ENCODE results near the gene PIEZO1. TPM values are rescaled to one million over a fixed set of nuclear protein-coding genes. Genes with fewer than 3 reads are reported as not detected.

The PIEZO1 gene
- total and polyA plus RNA-seq, 9 of the 15 experiments (the other 6 are each of a cell fraction or from before 2014, with no cell fraction given), result 3.6 to 432 (median 131) TPM

DNA sequence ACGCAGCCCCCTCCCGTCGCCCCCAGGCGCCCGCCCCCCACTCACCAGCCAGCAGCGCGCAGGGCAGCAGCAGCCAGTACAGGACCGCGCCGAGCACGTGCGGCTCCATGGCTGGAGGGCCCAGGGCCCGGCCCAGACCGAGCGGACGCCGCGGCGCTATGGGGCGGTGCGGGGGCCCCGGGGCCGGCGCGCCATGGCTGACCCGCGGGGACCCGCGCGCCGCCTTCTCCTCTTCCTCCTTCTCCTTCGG lies 239 bp downstream of the PIEZO1 start (continued):
- TF ChIP-seq, protein P1, sequence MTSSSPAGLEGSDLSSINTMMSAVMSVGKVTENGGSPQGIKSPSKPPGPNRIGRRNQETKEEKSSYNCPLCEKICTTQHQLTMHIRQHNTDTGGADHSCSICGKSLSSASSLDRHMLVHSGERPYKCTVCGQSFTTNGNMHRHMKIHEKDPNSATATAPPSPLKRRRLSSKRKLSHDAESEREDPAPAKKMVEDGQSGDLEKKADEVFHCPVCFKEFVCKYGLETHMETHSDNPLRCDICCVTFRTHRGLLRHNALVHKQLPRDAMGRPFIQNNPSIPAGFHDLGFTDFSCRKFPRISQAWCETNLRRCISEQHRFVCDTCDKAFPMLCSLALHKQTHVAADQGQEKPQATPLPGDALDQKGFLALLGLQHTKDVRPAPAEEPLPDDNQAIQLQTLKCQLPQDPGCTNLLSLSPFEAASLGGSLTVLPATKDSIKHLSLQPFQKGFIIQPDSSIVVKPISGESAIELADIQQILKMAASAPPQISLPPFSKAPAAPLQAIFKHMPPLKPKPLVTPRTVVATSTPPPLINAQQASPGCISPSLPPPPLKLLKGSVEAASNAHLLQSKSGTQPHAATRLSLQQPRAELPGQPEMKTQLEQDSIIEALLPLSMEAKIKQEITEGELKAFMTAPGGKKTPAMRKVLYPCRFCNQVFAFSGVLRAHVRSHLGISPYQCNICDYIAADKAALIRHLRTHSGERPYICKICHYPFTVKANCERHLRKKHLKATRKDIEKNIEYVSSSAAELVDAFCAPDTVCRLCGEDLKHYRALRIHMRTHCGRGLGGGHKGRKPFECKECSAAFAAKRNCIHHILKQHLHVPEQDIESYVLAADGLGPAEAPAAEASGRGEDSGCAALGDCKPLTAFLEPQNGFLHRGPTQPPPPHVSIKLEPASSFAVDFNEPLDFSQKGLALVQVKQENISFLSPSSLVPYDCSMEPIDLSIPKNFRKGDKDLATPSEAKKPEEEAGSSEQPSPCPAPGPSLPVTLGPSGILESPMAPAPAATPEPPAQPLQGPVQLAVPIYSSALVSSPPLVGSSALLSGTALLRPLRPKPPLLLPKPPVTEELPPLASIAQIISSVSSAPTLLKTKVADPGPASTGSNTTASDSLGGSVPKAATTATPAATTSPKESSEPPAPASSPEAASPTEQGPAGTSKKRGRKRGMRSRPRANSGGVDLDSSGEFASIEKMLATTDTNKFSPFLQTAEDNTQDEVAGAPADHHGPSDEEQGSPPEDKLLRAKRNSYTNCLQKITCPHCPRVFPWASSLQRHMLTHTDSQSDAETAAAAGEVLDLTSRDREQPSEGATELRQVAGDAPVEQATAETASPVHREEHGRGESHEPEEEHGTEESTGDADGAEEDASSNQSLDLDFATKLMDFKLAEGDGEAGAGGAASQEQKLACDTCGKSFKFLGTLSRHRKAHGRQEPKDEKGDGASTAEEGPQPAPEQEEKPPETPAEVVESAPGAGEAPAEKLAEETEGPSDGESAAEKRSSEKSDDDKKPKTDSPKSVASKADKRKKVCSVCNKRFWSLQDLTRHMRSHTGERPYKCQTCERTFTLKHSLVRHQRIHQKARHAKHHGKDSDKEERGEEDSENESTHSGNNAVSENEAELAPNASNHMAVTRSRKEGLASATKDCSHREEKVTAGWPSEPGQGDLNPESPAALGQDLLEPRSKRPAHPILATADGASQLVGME (CRISPR knock-in tag; IDR thresholded peaks at IDR 0.05), result 0 out of 2 replicates have a peak, but pooled peaks have one; percentile 8
- TF ChIP-seq BHLHE40 (IDR thresholded peaks at IDR 0.05; ENCODE audit: low read length), result peak; percentile 74
- TF ChIP-seq, protein P2, sequence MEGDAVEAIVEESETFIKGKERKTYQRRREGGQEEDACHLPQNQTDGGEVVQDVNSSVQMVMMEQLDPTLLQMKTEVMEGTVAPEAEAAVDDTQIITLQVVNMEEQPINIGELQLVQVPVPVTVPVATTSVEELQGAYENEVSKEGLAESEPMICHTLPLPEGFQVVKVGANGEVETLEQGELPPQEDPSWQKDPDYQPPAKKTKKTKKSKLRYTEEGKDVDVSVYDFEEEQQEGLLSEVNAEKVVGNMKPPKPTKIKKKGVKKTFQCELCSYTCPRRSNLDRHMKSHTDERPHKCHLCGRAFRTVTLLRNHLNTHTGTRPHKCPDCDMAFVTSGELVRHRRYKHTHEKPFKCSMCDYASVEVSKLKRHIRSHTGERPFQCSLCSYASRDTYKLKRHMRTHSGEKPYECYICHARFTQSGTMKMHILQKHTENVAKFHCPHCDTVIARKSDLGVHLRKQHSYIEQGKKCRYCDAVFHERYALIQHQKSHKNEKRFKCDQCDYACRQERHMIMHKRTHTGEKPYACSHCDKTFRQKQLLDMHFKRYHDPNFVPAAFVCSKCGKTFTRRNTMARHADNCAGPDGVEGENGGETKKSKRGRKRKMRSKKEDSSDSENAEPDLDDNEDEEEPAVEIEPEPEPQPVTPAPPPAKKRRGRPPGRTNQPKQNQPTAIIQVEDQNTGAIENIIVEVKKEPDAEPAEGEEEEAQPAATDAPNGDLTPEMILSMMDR (IDR thresholded peaks at IDR 0.05 in 2 of 3, conservative IDR thresholded peaks at IDR 0.05 in 1 of 3; ENCODE audit: insufficient read depth in 2 of 3, low read depth in 1 of 3, low read length in 3 of 3), result peak in 1 of 3 experiments; percentile 2; a peak in 1 of 6 replicates
- TF ChIP-seq, protein P3, sequence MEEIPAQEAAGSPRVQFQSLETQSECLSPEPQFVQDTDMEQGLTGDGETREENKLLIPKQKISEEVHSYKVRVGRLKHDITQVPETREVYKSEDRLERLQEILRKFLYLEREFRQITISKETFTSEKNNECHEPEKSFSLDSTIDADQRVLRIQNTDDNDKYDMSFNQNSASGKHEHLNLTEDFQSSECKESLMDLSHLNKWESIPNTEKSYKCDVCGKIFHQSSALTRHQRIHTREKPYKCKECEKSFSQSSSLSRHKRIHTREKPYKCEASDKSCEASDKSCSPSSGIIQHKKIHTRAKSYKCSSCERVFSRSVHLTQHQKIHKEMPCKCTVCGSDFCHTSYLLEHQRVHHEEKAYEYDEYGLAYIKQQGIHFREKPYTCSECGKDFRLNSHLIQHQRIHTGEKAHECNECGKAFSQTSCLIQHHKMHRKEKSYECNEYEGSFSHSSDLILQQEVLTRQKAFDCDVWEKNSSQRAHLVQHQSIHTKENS (CRISPR knock-in tag; IDR thresholded peaks at IDR 0.05), result no peak
- TF ChIP-seq JUN (IDR thresholded peaks at IDR 0.05; ENCODE audit: borderline replicate concordance, low read depth, low read length), result no peak
- no peak for TF ChIP-seq JUN (CRISPR knock-in tag; IDR thresholded peaks at IDR 0.05; ENCODE audit: borderline replicate concordance)
- no peak for TF ChIP-seq DIDO1 (tag; IDR thresholded peaks at IDR 0.05; ENCODE audit: low read depth)
- no peak for TF ChIP-seq SIX5 (IDR thresholded peaks at IDR 0.05; ENCODE audit: borderline replicate concordance in 1 of 2, insufficient read depth in 1 of 2, low read depth in 1 of 2, low read length in 2 of 2)
- 0 out of 2 replicates have a peak, but pooled peaks have one; percentile 20 for TF ChIP-seq ZNF212 (CRISPR knock-in tag; IDR thresholded peaks at IDR 0.05)
- no peak for TF ChIP-seq SLC30A9 (CRISPR knock-in tag; IDR thresholded peaks at IDR 0.05)
- TF ChIP-seq ZFPM2 (CRISPR knock-in tag; IDR thresholded peaks at IDR 0.05), result no peak
- TF ChIP-seq GATAD2B (IDR thresholded peaks at IDR 0.05; ENCODE audit: borderline replicate concordance), result no peak
- TF ChIP-seq, protein P4, sequence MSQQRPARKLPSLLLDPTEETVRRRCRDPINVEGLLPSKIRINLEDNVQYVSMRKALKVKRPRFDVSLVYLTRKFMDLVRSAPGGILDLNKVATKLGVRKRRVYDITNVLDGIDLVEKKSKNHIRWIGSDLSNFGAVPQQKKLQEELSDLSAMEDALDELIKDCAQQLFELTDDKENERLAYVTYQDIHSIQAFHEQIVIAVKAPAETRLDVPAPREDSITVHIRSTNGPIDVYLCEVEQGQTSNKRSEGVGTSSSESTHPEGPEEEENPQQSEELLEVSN (IDR thresholded peaks at IDR 0.05; ENCODE audit: borderline replicate concordance in 1 of 2, extremely low read depth in 1 of 2, insufficient read depth in 1 of 2, insufficient read length in 1 of 2, low read depth in 1 of 2, low read length in 1 of 2, poor library complexity in 1 of 2, severe bottlenecking in 1 of 2), result no peak
- TF ChIP-seq, protein P5, sequence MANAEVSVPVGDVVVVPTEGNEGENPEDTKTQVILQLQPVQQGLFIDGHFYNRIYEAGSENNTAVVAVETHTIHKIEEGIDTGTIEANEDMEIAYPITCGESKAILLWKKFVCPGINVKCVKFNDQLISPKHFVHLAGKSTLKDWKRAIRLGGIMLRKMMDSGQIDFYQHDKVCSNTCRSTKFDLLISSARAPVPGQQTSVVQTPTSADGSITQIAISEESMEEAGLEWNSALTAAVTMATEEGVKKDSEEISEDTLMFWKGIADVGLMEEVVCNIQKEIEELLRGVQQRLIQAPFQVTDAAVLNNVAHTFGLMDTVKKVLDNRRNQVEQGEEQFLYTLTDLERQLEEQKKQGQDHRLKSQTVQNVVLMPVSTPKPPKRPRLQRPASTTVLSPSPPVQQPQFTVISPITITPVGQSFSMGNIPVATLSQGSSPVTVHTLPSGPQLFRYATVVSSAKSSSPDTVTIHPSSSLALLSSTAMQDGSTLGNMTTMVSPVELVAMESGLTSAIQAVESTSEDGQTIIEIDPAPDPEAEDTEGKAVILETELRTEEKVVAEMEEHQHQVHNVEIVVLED (CRISPR knock-in tag; IDR thresholded peaks at IDR 0.05), result 0 out of 2 replicates have a peak, but pooled peaks have one; percentile 24
- TF ChIP-seq RAD21 (CRISPR knock-in tag; conservative IDR thresholded peaks at IDR 0.05 in 1 of 2, IDR thresholded peaks at IDR 0.05 in 1 of 2), result no peak
